WERI-Rb-1 (cell line): ENCODE measurements around the gene HIRA.

Experiments used
- DNase-seq: peaks from one replicate; pipeline ENCODE4 v3.0.0-alpha.2; 2020
- H3K27ac ChIP-seq: fragments of 250-450 bp; sonication (Bioruptor Pico); 2 replicates; pipeline ENCODE4 v1.5.1; 2020; ENCODE audit warnings: mild to moderate bottlenecking, moderate library complexity
- H3K27me3 ChIP-seq: fragments of 250-450 bp; sonication (Bioruptor Pico); 2 replicates; pipeline ENCODE4 v1.5.1; 2021; ENCODE audit warnings: mild to moderate bottlenecking, low read depth, moderate library complexity; ENCODE audit not compliant: insufficient read depth, severe bottlenecking
- H3K36me3 ChIP-seq: fragments of 250-450 bp; sonication (Bioruptor Pico); 2 replicates; pipeline ENCODE4 v1.5.1; 2020; ENCODE audit warnings: mild to moderate bottlenecking, moderate library complexity
- H3K4me3 ChIP-seq: 2 replicates; pipeline ENCODE4 v1.5.1; 2011; ENCODE audit warnings: low read depth, mild to moderate bottlenecking, control low read depth, low read length
- H3K9me3 ChIP-seq: fragments of 250-450 bp; sonication (Bioruptor Pico); 2 replicates; pipeline ENCODE4 v1.5.1; 2021; ENCODE audit warnings: mild to moderate bottlenecking, moderate library complexity; ENCODE audit not compliant: severe bottlenecking
- TF ChIP-seq, protein P1 (sequence below): IDR thresholded peaks from 2 replicates; pipeline ENCODE4 v1.5.1; 2011; ENCODE audit warnings: low read depth, mild to moderate bottlenecking, control low read depth, inconsistent platforms, low read length

Gene HIRA, protein sequence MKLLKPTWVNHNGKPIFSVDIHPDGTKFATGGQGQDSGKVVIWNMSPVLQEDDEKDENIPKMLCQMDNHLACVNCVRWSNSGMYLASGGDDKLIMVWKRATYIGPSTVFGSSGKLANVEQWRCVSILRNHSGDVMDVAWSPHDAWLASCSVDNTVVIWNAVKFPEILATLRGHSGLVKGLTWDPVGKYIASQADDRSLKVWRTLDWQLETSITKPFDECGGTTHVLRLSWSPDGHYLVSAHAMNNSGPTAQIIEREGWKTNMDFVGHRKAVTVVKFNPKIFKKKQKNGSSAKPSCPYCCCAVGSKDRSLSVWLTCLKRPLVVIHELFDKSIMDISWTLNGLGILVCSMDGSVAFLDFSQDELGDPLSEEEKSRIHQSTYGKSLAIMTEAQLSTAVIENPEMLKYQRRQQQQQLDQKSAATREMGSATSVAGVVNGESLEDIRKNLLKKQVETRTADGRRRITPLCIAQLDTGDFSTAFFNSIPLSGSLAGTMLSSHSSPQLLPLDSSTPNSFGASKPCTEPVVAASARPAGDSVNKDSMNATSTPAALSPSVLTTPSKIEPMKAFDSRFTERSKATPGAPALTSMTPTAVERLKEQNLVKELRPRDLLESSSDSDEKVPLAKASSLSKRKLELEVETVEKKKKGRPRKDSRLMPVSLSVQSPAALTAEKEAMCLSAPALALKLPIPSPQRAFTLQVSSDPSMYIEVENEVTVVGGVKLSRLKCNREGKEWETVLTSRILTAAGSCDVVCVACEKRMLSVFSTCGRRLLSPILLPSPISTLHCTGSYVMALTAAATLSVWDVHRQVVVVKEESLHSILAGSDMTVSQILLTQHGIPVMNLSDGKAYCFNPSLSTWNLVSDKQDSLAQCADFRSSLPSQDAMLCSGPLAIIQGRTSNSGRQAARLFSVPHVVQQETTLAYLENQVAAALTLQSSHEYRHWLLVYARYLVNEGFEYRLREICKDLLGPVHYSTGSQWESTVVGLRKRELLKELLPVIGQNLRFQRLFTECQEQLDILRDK

DNA sequence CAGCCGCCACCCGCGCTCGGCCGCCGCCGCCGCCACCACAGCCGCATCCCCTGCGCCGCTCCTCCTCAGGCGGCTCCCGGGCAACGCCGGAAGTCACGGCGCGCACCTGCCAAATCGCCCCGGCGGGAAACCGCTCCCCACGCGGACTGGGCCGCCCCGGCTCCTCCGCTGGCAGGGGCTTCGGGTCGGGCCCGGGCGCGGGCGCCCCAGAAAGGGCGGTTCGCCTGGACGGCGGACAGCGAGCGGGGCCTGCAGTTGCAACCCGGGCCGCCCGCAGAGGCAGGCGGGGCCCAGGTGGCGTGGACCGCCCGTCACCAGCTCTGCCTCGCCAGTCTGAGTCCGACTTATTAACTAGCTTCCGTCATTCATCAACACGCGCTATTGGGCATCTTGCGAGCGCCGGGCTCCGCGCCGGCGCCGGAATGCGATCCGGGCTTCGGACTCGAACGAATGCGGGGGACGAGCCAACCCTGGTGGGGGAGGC lies at the start of gene HIRA:
Gene HIRA (minus strand): TSS at position 85 of the 484 bp plus-strand sequence. CDS start 257 bp downstream, outside the sequence.
- peak; percentile 76 for DNase-seq
- Histone ChIP-seq H3K4me3 (peak within 1 kb of the TSS; percentile 84), H3K36me3 (peaks cover 38% of the 10 kb centered on the region), H3K9me3 (no peaks in the 10 kb centered on the region), H3K27ac (peak within 1 kb of the TSS; percentile 91), H3K27me3 (no peaks in the 10 kb centered on the region)
- TF ChIP-seq, protein P1, sequence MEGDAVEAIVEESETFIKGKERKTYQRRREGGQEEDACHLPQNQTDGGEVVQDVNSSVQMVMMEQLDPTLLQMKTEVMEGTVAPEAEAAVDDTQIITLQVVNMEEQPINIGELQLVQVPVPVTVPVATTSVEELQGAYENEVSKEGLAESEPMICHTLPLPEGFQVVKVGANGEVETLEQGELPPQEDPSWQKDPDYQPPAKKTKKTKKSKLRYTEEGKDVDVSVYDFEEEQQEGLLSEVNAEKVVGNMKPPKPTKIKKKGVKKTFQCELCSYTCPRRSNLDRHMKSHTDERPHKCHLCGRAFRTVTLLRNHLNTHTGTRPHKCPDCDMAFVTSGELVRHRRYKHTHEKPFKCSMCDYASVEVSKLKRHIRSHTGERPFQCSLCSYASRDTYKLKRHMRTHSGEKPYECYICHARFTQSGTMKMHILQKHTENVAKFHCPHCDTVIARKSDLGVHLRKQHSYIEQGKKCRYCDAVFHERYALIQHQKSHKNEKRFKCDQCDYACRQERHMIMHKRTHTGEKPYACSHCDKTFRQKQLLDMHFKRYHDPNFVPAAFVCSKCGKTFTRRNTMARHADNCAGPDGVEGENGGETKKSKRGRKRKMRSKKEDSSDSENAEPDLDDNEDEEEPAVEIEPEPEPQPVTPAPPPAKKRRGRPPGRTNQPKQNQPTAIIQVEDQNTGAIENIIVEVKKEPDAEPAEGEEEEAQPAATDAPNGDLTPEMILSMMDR, result no peak

DNA sequence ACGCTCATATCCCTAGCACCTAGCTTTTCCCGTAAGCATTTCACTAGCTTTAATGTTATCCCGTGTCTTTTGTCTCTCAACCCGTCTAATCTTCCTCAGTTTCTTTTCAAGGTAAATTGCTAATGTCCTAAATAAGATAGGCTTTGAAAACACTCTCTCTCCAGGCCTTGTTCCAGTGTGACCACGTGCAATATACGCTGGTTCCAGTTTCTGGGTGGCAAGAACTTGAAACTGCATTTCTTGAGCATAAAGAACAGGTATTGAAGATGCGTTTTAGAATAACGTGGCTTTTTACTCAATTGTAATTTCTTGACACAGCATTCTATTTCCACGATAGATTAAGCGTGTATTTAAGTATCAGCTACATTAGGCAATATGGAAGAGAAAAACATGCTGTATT lies 49.3 kb upstream of the HIRA start:
- H3K36me3 ChIP-seq, result peaks cover 48% of the 10 kb centered on the region
- peak overlapping the region; percentile 80 for H3K4me3 ChIP-seq
- H3K9me3 ChIP-seq, result no peaks in the 10 kb centered on the region
- H3K27me3 ChIP-seq, result no peaks in the 10 kb centered on the region
- H3K27ac ChIP-seq, result no peak overlapping the region
- TF ChIP-seq, protein P1, result no peak
- DNase-seq, result no peak

DNA sequence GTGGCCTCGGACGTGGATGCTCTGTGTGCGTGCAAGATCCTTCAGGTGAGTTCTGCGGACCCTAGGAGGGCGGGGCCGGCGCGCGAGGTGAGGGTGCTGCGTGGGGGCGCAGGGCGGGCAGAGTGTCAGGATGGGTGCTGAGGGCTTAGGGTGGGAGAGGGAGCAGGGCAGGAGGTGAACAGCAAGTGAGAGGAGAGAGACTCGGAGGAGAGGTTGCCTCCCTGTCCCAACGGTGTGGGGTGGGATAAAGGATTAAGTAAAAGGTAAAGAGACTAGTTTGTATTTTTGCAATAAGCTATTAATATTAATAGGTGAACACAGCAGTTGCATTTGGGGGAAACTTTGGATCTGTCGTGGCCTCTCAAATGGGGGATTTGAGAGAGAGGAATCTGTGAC lies 48.6 kb upstream of the HIRA start:
- Histone ChIP-seq H3K9me3 (no peaks in the 10 kb centered on the region), H3K4me3 (peak overlapping the region; percentile 80), H3K27me3 (no peaks in the 10 kb centered on the region), H3K36me3 (peaks cover 45% of the 10 kb centered on the region), H3K27ac (peak overlapping the region; percentile 98)
- TF ChIP-seq, protein P1, result no peak
- peak; percentile 18 for DNase-seq

DNA sequence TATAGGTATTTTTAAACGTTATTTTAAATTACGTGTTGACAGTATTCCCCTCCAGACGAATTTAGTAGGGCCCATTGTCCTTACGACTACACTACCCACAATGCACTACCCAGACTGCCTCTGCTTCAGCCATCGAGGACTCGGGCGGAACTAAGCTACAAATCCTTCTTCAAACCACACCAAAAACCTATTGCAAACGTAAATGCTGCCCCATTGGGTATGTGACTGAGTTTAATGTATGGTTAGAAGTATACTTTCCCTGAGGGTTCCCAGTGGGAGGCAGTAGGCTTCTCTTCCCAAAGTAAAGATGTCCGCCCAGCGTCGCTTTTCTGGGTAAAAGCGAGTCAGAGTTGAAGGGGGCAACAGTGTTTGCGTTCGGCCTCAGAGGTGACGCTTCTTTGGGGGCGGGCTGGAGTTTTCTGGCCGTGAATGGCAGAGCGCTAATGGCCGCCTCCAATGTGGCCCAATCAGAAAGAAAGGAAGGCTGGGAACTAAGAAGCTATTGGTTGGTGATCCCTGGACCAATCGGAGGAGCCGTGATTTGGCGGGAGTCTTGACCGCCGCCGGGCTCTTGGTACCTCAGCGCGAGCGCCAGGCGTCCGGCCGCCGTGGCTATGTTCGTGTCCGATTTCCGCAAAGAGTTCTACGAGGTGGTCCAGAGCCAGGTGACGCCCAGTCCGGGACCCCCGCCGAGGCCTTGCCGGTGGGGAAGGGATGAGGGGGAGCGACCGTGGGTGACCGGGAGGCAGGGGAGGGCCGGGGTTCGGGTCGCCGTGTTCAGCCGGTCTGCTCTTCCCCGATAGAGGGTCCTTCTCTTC lies 48.0 kb upstream of the HIRA start, which contains the start of gene CDC45:
Gene CDC45 (plus strand): TSS at position 566 of the 818 bp plus-strand sequence. CDS start 49 bp downstream, at position 615.
- peak; percentile 96 for DNase-seq
- Histone ChIP-seq H3K9me3 (no peaks in the 10 kb centered on the region), H3K36me3 (peaks cover 45% of the 10 kb centered on the region), H3K4me3 (peak within 1 kb of the TSS; percentile 80), H3K27ac (peak within 1 kb of the TSS; percentile 98), H3K27me3 (no peaks in the 10 kb centered on the region)
- TF ChIP-seq, protein P1, result no peak

DNA sequence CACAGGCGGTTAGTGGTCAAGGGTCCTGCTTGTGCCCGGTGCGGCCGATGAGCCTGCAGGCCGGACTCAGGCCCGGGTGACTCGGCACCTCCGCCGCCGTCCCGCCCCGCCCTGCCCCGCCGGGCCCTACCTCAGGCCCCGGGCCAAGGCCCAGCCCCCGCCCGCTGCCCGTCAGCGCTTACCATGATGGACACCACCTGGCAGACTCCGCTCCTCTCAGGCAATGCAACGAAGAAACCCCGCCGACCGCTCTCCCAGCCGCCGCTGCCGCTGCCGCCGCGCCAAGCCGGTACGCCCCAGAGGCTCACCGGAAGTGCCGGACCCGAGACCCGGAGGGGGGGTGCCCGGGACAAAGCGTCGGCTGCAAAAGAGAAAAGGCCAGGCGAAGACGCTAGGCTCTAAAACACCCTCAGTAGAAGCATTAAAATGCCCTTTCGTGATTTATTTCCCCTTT lies 47.4 kb upstream of the HIRA start, which contains the start of gene UFD1:
Gene UFD1 (minus strand): TSS at position 293 of the 454 bp plus-strand sequence. CDS start 108 bp downstream, at position 185.
- Histone ChIP-seq H3K27ac (peak within 1 kb of the TSS; percentile 98), H3K4me3 (peak within 1 kb of the TSS; percentile 80), H3K27me3 (no peaks in the 10 kb centered on the region), H3K36me3 (peaks cover 45% of the 10 kb centered on the region), H3K9me3 (no peaks in the 10 kb centered on the region)
- TF ChIP-seq, protein P1, result no peak
- DNase-seq, result peak; percentile 86
